WTC11 (cell line): Measurements from ENCODE around the gene STX8.

ENCODE experiments used
- CREB1 ChIP-seq: sonication (generic); formaldehyde crosslinking; IDR thresholded peaks from 2 replicates; pipeline ENCODE4 v1.8.0; 2023; ENCODE audit warnings: mild to moderate bottlenecking, missing genetic modification reagents
- JUN ChIP-seq: sonication (generic); formaldehyde crosslinking; IDR thresholded peaks from 2 replicates; pipeline ENCODE4 v1.8.0; 2023; ENCODE audit warnings: mild to moderate bottlenecking, missing genetic modification reagents
- MXD4 ChIP-seq: fragments of 250-450 bp; sonication (Bioruptor Pico); IDR thresholded peaks from 2 replicates; pipeline ENCODE4 v1.8.0; 2021; ENCODE audit warnings: mild to moderate bottlenecking, moderate library complexity, borderline replicate concordance
- PRRX2 ChIP-seq: fragments of 250-450 bp; sonication (Bioruptor Pico); IDR thresholded peaks from 2 replicates; pipeline ENCODE4 v1.8.0; 2021; ENCODE audit warnings: mild to moderate bottlenecking
- SOX15 ChIP-seq: fragments of 250-450 bp; sonication (Bioruptor Pico); IDR thresholded peaks from 2 replicates; pipeline ENCODE4 v1.9.0; 2021; ENCODE audit warnings: mild to moderate bottlenecking
- TCF7 ChIP-seq: sonication (generic); formaldehyde crosslinking; IDR thresholded peaks from 2 replicates; pipeline ENCODE4 v1.8.0; 2022; ENCODE audit warnings: mild to moderate bottlenecking, low read depth, missing genetic modification reagents, moderate library complexity
- TEAD4 ChIP-seq: sonication (generic); formaldehyde crosslinking; IDR thresholded peaks from 2 replicates; pipeline ENCODE4 v1.8.0; 2022; ENCODE audit warnings: mild to moderate bottlenecking, missing genetic modification reagents
- ZNF138 ChIP-seq: sonication (generic); formaldehyde crosslinking; conservative IDR thresholded peaks from 2 replicates; pipeline ENCODE4 v1.8.1; 2022; ENCODE audit warnings: mild to moderate bottlenecking, moderate library complexity, missing genetic modification reagents
- ZNF671 ChIP-seq: fragments of 250-450 bp; sonication (Bioruptor Pico); IDR thresholded peaks from 2 replicates; pipeline ENCODE4 v1.8.0; 2021; ENCODE audit warnings: mild to moderate bottlenecking
- TF ChIP-seq, protein P1 (sequence below): fragments of 200-600 bp; IDR thresholded peaks from 2 replicates; pipeline ENCODE4 v1.8.0; 2022; ENCODE audit warnings: antibody characterized with exemption
- TF ChIP-seq, protein P2 (sequence below): sonication (generic); formaldehyde crosslinking; IDR thresholded peaks from 2 replicates; pipeline ENCODE4 v1.8.0; 2022; ENCODE audit warnings: mild to moderate bottlenecking, missing genetic modification reagents
- TF ChIP-seq, protein P3 (sequence below): sonication (generic); formaldehyde crosslinking; IDR thresholded peaks from 2 replicates; pipeline ENCODE4 v1.8.1; 2022; ENCODE audit warnings: mild to moderate bottlenecking, missing genetic modification reagents, moderate library complexity, borderline replicate concordance
- TF ChIP-seq, protein P4 (sequence below): sonication (generic); formaldehyde crosslinking; IDR thresholded peaks from 2 replicates; pipeline ENCODE4 v1.8.0; 2022; ENCODE audit warnings: missing genetic modification reagents

DNA sequence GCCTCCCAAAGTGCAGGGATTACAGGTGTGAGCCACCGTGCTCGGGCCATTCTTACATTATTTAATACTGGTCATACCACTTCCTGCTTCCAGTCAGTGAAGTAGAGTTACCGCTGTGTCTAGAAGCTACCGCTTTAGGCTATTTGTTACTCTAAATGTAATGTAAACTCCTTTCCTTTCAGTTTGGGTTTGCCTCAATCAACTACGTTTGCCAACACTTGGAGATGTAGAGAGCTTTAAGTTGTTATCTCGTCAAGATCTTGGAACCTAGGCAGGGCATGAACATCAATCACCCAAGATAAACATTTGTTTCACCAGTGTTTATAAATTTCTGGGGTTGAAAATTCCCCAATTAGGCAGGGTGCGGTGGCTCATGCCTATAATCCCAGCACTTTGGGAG is 275.9 kb downstream of the STX8 start:
- TF ChIP-seq, protein P1, sequence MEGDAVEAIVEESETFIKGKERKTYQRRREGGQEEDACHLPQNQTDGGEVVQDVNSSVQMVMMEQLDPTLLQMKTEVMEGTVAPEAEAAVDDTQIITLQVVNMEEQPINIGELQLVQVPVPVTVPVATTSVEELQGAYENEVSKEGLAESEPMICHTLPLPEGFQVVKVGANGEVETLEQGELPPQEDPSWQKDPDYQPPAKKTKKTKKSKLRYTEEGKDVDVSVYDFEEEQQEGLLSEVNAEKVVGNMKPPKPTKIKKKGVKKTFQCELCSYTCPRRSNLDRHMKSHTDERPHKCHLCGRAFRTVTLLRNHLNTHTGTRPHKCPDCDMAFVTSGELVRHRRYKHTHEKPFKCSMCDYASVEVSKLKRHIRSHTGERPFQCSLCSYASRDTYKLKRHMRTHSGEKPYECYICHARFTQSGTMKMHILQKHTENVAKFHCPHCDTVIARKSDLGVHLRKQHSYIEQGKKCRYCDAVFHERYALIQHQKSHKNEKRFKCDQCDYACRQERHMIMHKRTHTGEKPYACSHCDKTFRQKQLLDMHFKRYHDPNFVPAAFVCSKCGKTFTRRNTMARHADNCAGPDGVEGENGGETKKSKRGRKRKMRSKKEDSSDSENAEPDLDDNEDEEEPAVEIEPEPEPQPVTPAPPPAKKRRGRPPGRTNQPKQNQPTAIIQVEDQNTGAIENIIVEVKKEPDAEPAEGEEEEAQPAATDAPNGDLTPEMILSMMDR = no peak
- TF ChIP-seq, protein P2, sequence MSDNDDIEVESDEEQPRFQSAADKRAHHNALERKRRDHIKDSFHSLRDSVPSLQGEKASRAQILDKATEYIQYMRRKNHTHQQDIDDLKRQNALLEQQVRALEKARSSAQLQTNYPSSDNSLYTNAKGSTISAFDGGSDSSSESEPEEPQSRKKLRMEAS (CRISPR knock-in tag) = no peak
- no peak for TF ChIP-seq MXD4 (CRISPR knock-in tag)
- TF ChIP-seq, protein P3, sequence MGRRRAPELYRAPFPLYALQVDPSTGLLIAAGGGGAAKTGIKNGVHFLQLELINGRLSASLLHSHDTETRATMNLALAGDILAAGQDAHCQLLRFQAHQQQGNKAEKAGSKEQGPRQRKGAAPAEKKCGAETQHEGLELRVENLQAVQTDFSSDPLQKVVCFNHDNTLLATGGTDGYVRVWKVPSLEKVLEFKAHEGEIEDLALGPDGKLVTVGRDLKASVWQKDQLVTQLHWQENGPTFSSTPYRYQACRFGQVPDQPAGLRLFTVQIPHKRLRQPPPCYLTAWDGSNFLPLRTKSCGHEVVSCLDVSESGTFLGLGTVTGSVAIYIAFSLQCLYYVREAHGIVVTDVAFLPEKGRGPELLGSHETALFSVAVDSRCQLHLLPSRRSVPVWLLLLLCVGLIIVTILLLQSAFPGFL (CRISPR knock-in tag) = no peak
- no peak for TF ChIP-seq SOX15 (CRISPR knock-in tag)
- TF ChIP-seq JUN (CRISPR knock-in tag) = no peak
- no peak for TF ChIP-seq TEAD4
- TF ChIP-seq TCF7 (CRISPR knock-in tag) = no peak
- no peak for TF ChIP-seq ZNF671 (CRISPR knock-in tag)
- no peak for TF ChIP-seq PRRX2 (CRISPR knock-in tag)
- no peak for TF ChIP-seq ZNF138
- TF ChIP-seq, protein P4, sequence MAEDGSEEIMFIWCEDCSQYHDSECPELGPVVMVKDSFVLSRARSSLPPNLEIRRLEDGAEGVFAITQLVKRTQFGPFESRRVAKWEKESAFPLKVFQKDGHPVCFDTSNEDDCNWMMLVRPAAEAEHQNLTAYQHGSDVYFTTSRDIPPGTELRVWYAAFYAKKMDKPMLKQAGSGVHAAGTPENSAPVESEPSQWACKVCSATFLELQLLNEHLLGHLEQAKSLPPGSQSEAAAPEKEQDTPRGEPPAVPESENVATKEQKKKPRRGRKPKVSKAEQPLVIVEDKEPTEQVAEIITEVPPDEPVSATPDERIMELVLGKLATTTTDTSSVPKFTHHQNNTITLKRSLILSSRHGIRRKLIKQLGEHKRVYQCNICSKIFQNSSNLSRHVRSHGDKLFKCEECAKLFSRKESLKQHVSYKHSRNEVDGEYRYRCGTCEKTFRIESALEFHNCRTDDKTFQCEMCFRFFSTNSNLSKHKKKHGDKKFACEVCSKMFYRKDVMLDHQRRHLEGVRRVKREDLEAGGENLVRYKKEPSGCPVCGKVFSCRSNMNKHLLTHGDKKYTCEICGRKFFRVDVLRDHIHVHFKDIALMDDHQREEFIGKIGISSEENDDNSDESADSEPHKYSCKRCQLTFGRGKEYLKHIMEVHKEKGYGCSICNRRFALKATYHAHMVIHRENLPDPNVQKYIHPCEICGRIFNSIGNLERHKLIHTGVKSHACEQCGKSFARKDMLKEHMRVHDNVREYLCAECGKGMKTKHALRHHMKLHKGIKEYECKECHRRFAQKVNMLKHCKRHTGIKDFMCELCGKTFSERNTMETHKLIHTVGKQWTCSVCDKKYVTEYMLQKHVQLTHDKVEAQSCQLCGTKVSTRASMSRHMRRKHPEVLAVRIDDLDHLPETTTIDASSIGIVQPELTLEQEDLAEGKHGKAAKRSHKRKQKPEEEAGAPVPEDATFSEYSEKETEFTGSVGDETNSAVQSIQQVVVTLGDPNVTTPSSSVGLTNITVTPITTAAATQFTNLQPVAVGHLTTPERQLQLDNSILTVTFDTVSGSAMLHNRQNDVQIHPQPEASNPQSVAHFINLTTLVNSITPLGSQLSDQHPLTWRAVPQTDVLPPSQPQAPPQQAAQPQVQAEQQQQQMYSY = no peak
- no peak for TF ChIP-seq CREB1 (CRISPR knock-in tag)
